PC-3 (cell line): Measurements from ENCODE around the gene MAPK8IP1. TPM values are rescaled to one million over a fixed set of nuclear protein-coding genes. Genes with fewer than 3 reads are reported as not detected.

Source experiments
- ATAC-seq: fragments of 200-7000 bp; cut with Tn5 transposase; 2 replicates; pipeline ENCODE4 v1.9.1; 2020; ENCODE audit warnings: mild to moderate bottlenecking, moderate library complexity
- BruUV-seq: library from RNA; stranded (reverse); fragments of 400-500 nt; replicated peaks from 2 replicates; lab custom pipeline; 2021; lab: Mats Ljungman, UMichigan
- CTCF ChIA-PET: fragments of 300-600 bp; sonication (Branson Sonifier 250); formaldehyde crosslinking; loops from one replicate; lab custom pipeline; 2022; ENCODE audit warnings: antibody characterized with exemption; lab: Charles Lee
- POLR2A ChIA-PET: fragments of 300-600 bp; sonication (Branson Sonifier 250); formaldehyde crosslinking; loops from one replicate; lab custom pipeline; 2022; ENCODE audit warnings: antibody characterized with exemption; ENCODE audit not compliant: unreplicated experiment; lab: Charles Lee
- DNase-seq: peaks from one replicate; pipeline ENCODE4 v3.0.0-alpha.2; 2015
- H2AFZ ChIP-seq: fragments of 300-600 bp; sonication (generic); 2 replicates; pipeline ENCODE4 v1.6.0; 2016; ENCODE audit warnings: antibody characterized with exemption, low read length
- H3F3A ChIP-seq: fragments of 300-600 bp; sonication (generic); one replicate; pipeline ENCODE4 v1.6.0; 2017; ENCODE audit warnings: antibody characterized with exemption, low read length, control low read depth, mild to moderate bottlenecking; ENCODE audit not compliant: unreplicated experiment
- H3K27ac ChIP-seq: fragments of 300-600 bp; sonication (generic); 2 replicates; pipeline ENCODE4 v1.5.1; 2016; ENCODE audit warnings: mild to moderate bottlenecking, low read length
- H3K27me3 ChIP-seq: fragments of 300-600 bp; sonication (generic); 2 replicates; pipeline ENCODE4 v1.6.1; 2016; ENCODE audit warnings: low read length, mixed read lengths
- H3K36me3 ChIP-seq: fragments of 300-600 bp; sonication (generic); 2 replicates; pipeline ENCODE4 v1.6.1; 2016; ENCODE audit warnings: low read depth, mixed run types, low read length, mixed read lengths
- H3K4me1 ChIP-seq: fragments of 300-600 bp; sonication (generic); 2 replicates; pipeline ENCODE4 v1.5.1; 2016; ENCODE audit warnings: low read length; ENCODE audit not compliant: insufficient read depth
- H3K4me2 ChIP-seq: fragments of 300-600 bp; sonication (generic); 2 replicates; pipeline ENCODE4 v1.6.0; 2016; ENCODE audit warnings: low read length
- H3K4me3 ChIP-seq: fragments of 300-600 bp; sonication (generic); 2 replicates; pipeline ENCODE4 v1.5.1; 2016; ENCODE audit warnings: mild to moderate bottlenecking, low read length, mixed read lengths
- H3K79me2 ChIP-seq: fragments of 300-600 bp; sonication (generic); 2 replicates; pipeline ENCODE4 v1.6.1; 2017; ENCODE audit warnings: low read length, mixed read lengths
- H3K9ac ChIP-seq: fragments of 300-600 bp; sonication (generic); 2 replicates; pipeline ENCODE4 v1.6.0; 2016; ENCODE audit warnings: mild to moderate bottlenecking, low read length
- H3K9me2 ChIP-seq: fragments of 300-600 bp; sonication (generic); replicated peaks from 2 replicates; pipeline ENCODE4 v1.6.1; 2016; ENCODE audit warnings: mixed run types, low read length, mixed read lengths
- H3K9me3 ChIP-seq: fragments of 300-600 bp; sonication (generic); 2 replicates; pipeline ENCODE4 v1.6.1; 2016; ENCODE audit warnings: low read length, mixed read lengths
- H4K20me1 ChIP-seq: fragments of 300-600 bp; sonication (generic); 2 replicates; pipeline ENCODE4 v1.6.1; 2016; ENCODE audit warnings: low read length, mixed read lengths
- EZH2 ChIP-seq: fragments of 300-600 bp; sonication (generic); IDR thresholded peaks from one replicate; pipeline ENCODE4 v1.6.1; 2017; ENCODE audit warnings: antibody characterized with exemption, mild to moderate bottlenecking, low read length; ENCODE audit not compliant: unreplicated experiment
- EZH2phosphoT487 ChIP-seq: fragments of 300-600 bp; sonication (generic); IDR thresholded peaks from 2 replicates; pipeline ENCODE4 v1.6.1; 2018; ENCODE audit warnings: mild to moderate bottlenecking, antibody characterized with exemption, low read length, borderline replicate concordance
- intact Hi-C: fragments of 100-400 bp; cut with micrococcal nuclease; formaldehyde crosslinking; loops from 2 replicates; pipeline ENCODE4 v1.9.0; 2023
- total RNA-seq: library from RNA; depleted of rRNA; stranded (reverse); fragments of >200 nt; gene quantifications from 2 replicates; pipeline ENCODE4 v1.2.3, GENCODE V29; 2014
- TF ChIP-seq, protein P1 (sequence below): fragments of 300-600 bp; sonication (generic); conservative IDR thresholded peaks from 2 replicates; pipeline ENCODE4 v1.5.1; 2017; ENCODE audit warnings: antibody characterized with exemption, low read depth, mild to moderate bottlenecking, low read length

Gene MAPK8IP1
- total RNA-seq, 1 experiment from 2014 or later, result 7.1 TPM

DNA sequence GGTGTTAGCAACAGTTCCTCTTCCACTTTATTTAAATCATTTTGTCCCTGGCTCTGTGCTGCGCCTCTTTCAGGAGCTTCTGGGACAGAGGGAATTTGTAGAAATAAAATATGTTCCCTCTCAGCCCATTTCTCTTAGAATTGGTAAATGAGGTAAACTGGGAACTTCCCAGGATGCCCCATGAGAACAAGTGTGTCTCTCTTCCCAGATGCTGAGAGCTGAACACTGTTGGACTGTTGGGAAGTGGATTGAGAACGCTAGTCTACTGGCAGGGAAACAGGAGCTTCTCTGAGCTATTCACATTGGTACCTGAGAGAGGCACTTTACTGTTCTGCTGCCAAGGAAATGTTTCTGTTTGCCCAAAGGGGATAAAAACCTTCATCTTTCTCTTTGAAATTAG lies 34.2 kb upstream of the MAPK8IP1 start:
- ATAC-seq (no peak), DNase-seq (no peak)
- Histone ChIP-seq H3F3A (no peaks in the 10 kb centered on the region), H3K27ac (no peak overlapping the region), H3K9me2 (no peaks in the 10 kb centered on the region), H2AFZ (no peak overlapping the region), H4K20me1 (peaks cover 14% of the 10 kb centered on the region), H3K36me3 (0 out of 2 replicates have a peak, but pooled peaks cover 4% of the 10 kb centered on the region), H3K79me2 (peaks cover 58% of the 10 kb centered on the region), H3K4me1 (peaks cover 17% of the 10 kb centered on the region), H3K9me3 (no peaks in the 10 kb centered on the region), H3K4me2 (no peak overlapping the region), H3K9ac (no peak overlapping the region), H3K4me3 (no peak overlapping the region), H3K27me3 (no peaks in the 10 kb centered on the region)
- intact Hi-C loops, result no loop called here
- TF ChIP-seq EZH2, result no peak
- TF ChIP-seq, protein P1, sequence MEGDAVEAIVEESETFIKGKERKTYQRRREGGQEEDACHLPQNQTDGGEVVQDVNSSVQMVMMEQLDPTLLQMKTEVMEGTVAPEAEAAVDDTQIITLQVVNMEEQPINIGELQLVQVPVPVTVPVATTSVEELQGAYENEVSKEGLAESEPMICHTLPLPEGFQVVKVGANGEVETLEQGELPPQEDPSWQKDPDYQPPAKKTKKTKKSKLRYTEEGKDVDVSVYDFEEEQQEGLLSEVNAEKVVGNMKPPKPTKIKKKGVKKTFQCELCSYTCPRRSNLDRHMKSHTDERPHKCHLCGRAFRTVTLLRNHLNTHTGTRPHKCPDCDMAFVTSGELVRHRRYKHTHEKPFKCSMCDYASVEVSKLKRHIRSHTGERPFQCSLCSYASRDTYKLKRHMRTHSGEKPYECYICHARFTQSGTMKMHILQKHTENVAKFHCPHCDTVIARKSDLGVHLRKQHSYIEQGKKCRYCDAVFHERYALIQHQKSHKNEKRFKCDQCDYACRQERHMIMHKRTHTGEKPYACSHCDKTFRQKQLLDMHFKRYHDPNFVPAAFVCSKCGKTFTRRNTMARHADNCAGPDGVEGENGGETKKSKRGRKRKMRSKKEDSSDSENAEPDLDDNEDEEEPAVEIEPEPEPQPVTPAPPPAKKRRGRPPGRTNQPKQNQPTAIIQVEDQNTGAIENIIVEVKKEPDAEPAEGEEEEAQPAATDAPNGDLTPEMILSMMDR, result no peak
- no peak for TF ChIP-seq EZH2phosphoT487
- CTCF ChIA-PET, result no interaction called here
- POLR2A ChIA-PET, result no interaction called here
- BruUV-seq, result no TSS peak

GRCh38 chr11:45852018-45852711 lies 33.3 kb upstream of the MAPK8IP1 start:
- no TSS peak for BruUV-seq
- TF ChIP-seq EZH2phosphoT487 (no peak), EZH2 (no peak)
- TF ChIP-seq, protein P1, result no peak
- Histone ChIP-seq H3K9ac (no peak overlapping the region), H3K4me1 (peaks cover 12% of the 10 kb centered on the region; the same call in 1 of the 2 replicates), H3K36me3 (0 out of 2 replicates have a peak, but pooled peaks cover 4% of the 10 kb centered on the region), H3K4me3 (no peak overlapping the region), H4K20me1 (peaks cover 14% of the 10 kb centered on the region), H3K27me3 (no peaks in the 10 kb centered on the region), H3K4me2 (no peak overlapping the region), H2AFZ (no peak overlapping the region), H3F3A (no peaks in the 10 kb centered on the region), H3K79me2 (peaks cover 58% of the 10 kb centered on the region), H3K9me3 (no peaks in the 10 kb centered on the region), H3K9me2 (no peaks in the 10 kb centered on the region), H3K27ac (no peak overlapping the region)
- intact Hi-C loops, result no loop called here
- no peak for DNase-seq
- ATAC-seq, result no peak
- POLR2A ChIA-PET, result no interaction called here
- CTCF ChIA-PET, result no interaction called here

- DNase-seq, result no peak
- H3K4me3 ChIP-seq, result no peak overlapping the region
- intact Hi-C loops, result no loop called here
- TF ChIP-seq, protein P1, result no peak
- TF ChIP-seq EZH2phosphoT487 (no peak), EZH2 (no peak)
- no peaks in the 10 kb centered on the region for H3K9me3 ChIP-seq
- POLR2A ChIA-PET, result no interaction called here
- H3K36me3 ChIP-seq, result 0 out of 2 replicates have a peak, but pooled peaks cover 4% of the 10 kb centered on the region
- BruUV-seq, result no TSS peak
- H2AFZ ChIP-seq, result no peak overlapping the region
- no peak overlapping the region for H3K27ac ChIP-seq
- no peak for ATAC-seq
- no peaks in the 10 kb centered on the region for H3K9me2 ChIP-seq
- CTCF ChIA-PET, result no interaction called here
- H3K27me3 ChIP-seq, result no peaks in the 10 kb centered on the region
- no peak overlapping the region for H3K4me2 ChIP-seq
- peaks cover 14% of the 10 kb centered on the region for H4K20me1 ChIP-seq
- peaks cover 55% of the 10 kb centered on the region for H3K79me2 ChIP-seq
- H3F3A ChIP-seq, result no peaks in the 10 kb centered on the region
- H3K9ac ChIP-seq, result no peak overlapping the region
- H3K4me1 ChIP-seq, result peaks cover 12% of the 10 kb centered on the region; the same call in 1 of the 2 replicates
Observed at GRCh38 chr11:45852712-45853101, 32.7 kb upstream of the MAPK8IP1 start.
